HEK293T (cell line): ENCODE results near the gene EDEM1.

Experiments
- CTCF ChIA-PET: fragments of 350-600 bp; formaldehyde crosslinking; extraction: SDS; loops from one replicate; lab custom pipeline; 2021; ENCODE audit warnings: antibody characterized with exemption, inconsistent platforms; lab: Yijun Ruan, JAX
- POLR2A ChIA-PET: fragments of 350-600 bp; formaldehyde crosslinking; extraction: SDS; loops from one replicate; lab custom pipeline; 2020; ENCODE audit warnings: antibody characterized with exemption, inconsistent platforms; lab: Yijun Ruan, JAX
- DNase-seq: peaks from one replicate; pipeline ENCODE4 v3.0.0; 2012; ENCODE audit warnings: mixed read lengths; ENCODE audit errors: extremely low spot score
- ARNT ChIP-seq: fragments of 450-650 bp; IDR thresholded peaks from 2 replicates; pipeline ENCODE4 v1.6.1; 2017; ENCODE audit warnings: mild to moderate bottlenecking
- BHLHE40 ChIP-seq: fragments of 450-650 bp; IDR thresholded peaks from 2 replicates; pipeline ENCODE4 v1.6.1; 2016; ENCODE audit warnings: mild to moderate bottlenecking, moderate library complexity, borderline replicate concordance
- CTBP1 ChIP-seq: fragments of 450-650 bp; IDR thresholded peaks from 2 replicates; pipeline ENCODE4 v1.6.1; 2016; ENCODE audit warnings: borderline replicate concordance
- ELF4 ChIP-seq: fragments of 450-650 bp; IDR thresholded peaks from 2 replicates; pipeline ENCODE4 v1.6.1; 2017; ENCODE audit warnings: antibody characterized with exemption
- FOXA1 ChIP-seq: fragments of 450-650 bp; IDR thresholded peaks from 2 replicates; pipeline ENCODE4 v1.6.1; 2016; ENCODE audit warnings: mild to moderate bottlenecking
- FOXK2 ChIP-seq: fragments of 450-650 bp; IDR thresholded peaks from 2 replicates; pipeline ENCODE4 v1.6.1; 2016; ENCODE audit warnings: mild to moderate bottlenecking
- FOXM1 ChIP-seq: fragments of 450-650 bp; IDR thresholded peaks from 2 replicates; pipeline ENCODE4 v1.6.1; 2017; ENCODE audit warnings: mild to moderate bottlenecking, borderline replicate concordance
- HDGF ChIP-seq: fragments of 450-650 bp; IDR thresholded peaks from 2 replicates; pipeline ENCODE4 v1.6.1; 2017; ENCODE audit warnings: antibody characterized with exemption, borderline replicate concordance
- L3MBTL2 ChIP-seq: fragments of 450-650 bp; conservative IDR thresholded peaks from 2 replicates; pipeline ENCODE4 v1.6.1; 2016; ENCODE audit warnings: mild to moderate bottlenecking
- LEF1 ChIP-seq: fragments of 450-650 bp; IDR thresholded peaks from 2 replicates; pipeline ENCODE4 v1.6.1; 2017; ENCODE audit warnings: mild to moderate bottlenecking, borderline replicate concordance
- NFRKB ChIP-seq: fragments of 450-650 bp; IDR thresholded peaks from 2 replicates; pipeline ENCODE4 v1.6.1; 2016; ENCODE audit warnings: mild to moderate bottlenecking, moderate library complexity
- PKNOX1 ChIP-seq: fragments of 450-650 bp; IDR thresholded peaks from 2 replicates; pipeline ENCODE4 v1.6.1; 2016
- SP1 ChIP-seq: fragments of 450-650 bp; IDR thresholded peaks from 2 replicates; pipeline ENCODE4 v1.6.1; 2017
- SUZ12 ChIP-seq: fragments of 450-650 bp; IDR thresholded peaks from 2 replicates; pipeline ENCODE4 v1.6.1; 2016; ENCODE audit warnings: mild to moderate bottlenecking
- TARDBP ChIP-seq: fragments of 450-650 bp; IDR thresholded peaks from 2 replicates; pipeline ENCODE4 v1.6.1; 2016
- ZNF384 ChIP-seq: fragments of 450-650 bp; IDR thresholded peaks from 2 replicates; pipeline ENCODE4 v1.6.1; 2016

EDEM1 gene

GRCh38 chr3:5255404-5256344, 68.2 kb downstream of the EDEM1 start:
- no peak for TF ChIP-seq PKNOX1
- ChIA-PET POLR2A (no interaction called here), CTCF (no interaction called here)
- no peak for DNase-seq

GRCh38 chr3:5258526-5258925, 71.0 kb downstream of the EDEM1 start:
- no peak for DNase-seq
- POLR2A ChIA-PET, result no interaction called here
- CTCF ChIA-PET, result no interaction called here
- TF ChIP-seq BHLHE40, result no peak
- TF ChIP-seq ELF4, result no peak
- no peak for TF ChIP-seq HDGF
- no peak for TF ChIP-seq TARDBP
- no peak for TF ChIP-seq CTBP1
- TF ChIP-seq FOXM1, result no peak
- TF ChIP-seq SUZ12, result no peak
- no peak for TF ChIP-seq ARNT
- no peak for TF ChIP-seq LEF1
- TF ChIP-seq ZNF384, result no peak
- no peak for TF ChIP-seq PKNOX1
- TF ChIP-seq L3MBTL2, result no peak
- TF ChIP-seq FOXA1, result no peak

GRCh38 chr3:5260992-5261501, 73.5 kb downstream of the EDEM1 start:
- ChIA-PET CTCF (no interaction called here), POLR2A (no interaction called here)
- no peak for TF ChIP-seq LEF1
- no peak for DNase-seq

- no peak for DNase-seq
- ChIA-PET CTCF (no interaction called here), POLR2A (no interaction called here)
- TF ChIP-seq ELF4, result no peak
- no peak for TF ChIP-seq PKNOX1
- TF ChIP-seq ZNF384, result no peak
- TF ChIP-seq SUZ12, result no peak
- TF ChIP-seq CTBP1, result no peak
- no peak for TF ChIP-seq SP1
- TF ChIP-seq FOXK2, result no peak
Observed at GRCh38 chr3:5262507-5262906, 75.0 kb downstream of the EDEM1 start.

GRCh38 chr3:5264093-5264600, 76.6 kb downstream of the EDEM1 start:
- POLR2A ChIA-PET, result no interaction called here
- DNase-seq, result no peak
- CTCF ChIA-PET, result no interaction called here
- no peak for TF ChIP-seq SUZ12
- no peak for TF ChIP-seq NFRKB
- TF ChIP-seq ARNT, result no peak
- no peak for TF ChIP-seq TARDBP
- no peak for TF ChIP-seq PKNOX1
- TF ChIP-seq SP1, result no peak
- no peak for TF ChIP-seq ZNF384
- TF ChIP-seq ELF4, result no peak
- TF ChIP-seq FOXK2, result no peak
- TF ChIP-seq FOXA1, result no peak
- no peak for TF ChIP-seq L3MBTL2
- no peak for TF ChIP-seq CTBP1
- no peak for TF ChIP-seq HDGF
- no peak for TF ChIP-seq BHLHE40
- TF ChIP-seq LEF1, result no peak
- TF ChIP-seq FOXM1, result no peak

GRCh38 chr3:5264896-5265770, 77.6 kb downstream of the EDEM1 start:
- no peak for DNase-seq
- POLR2A ChIA-PET, result no interaction called here
- no peak for TF ChIP-seq LEF1
- no peak for TF ChIP-seq ELF4
- TF ChIP-seq PKNOX1, result no peak
- TF ChIP-seq FOXK2, result no peak
- TF ChIP-seq SP1, result no peak
- TF ChIP-seq NFRKB, result no peak
- TF ChIP-seq CTBP1, result no peak
- TF ChIP-seq SUZ12, result no peak
- no peak for TF ChIP-seq TARDBP
- no peak for TF ChIP-seq FOXM1
- TF ChIP-seq ZNF384, result no peak
- TF ChIP-seq L3MBTL2, result no peak
- no peak for TF ChIP-seq ARNT
- no peak for TF ChIP-seq HDGF
- no peak for TF ChIP-seq FOXA1
- TF ChIP-seq BHLHE40, result no peak
- CTCF ChIA-PET, result no interaction called here
